Measurements from ENCODE around the gene MINAR1. TPM values are rescaled to one million over a fixed set of nuclear protein-coding genes. Genes with fewer than 3 reads are reported as not detected.

The MINAR1 gene
- total and polyA plus RNA-seq, 2 experiments from 2014 or later = 0.26 to 3.8 TPM

DNA sequence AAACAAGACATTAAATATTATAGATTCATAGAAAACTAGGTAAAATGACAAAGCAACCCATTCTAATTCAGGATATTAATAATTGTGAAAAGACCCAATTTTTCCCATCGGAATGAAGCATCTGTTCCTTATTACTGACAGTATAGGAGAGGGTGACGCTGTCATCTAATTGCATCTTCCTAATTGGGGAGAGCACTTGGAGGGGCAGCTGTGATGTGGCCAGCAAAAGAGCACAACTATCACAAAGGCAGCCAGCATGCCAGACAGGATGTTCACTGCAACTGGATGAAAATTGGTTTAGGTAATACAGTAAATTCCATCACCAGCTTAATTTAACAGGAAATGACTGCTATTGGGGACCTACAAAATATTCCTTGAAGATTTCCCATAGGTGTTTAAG, 21.9 kb upstream of the MINAR1 start:
- TF ChIP-seq, protein P1, sequence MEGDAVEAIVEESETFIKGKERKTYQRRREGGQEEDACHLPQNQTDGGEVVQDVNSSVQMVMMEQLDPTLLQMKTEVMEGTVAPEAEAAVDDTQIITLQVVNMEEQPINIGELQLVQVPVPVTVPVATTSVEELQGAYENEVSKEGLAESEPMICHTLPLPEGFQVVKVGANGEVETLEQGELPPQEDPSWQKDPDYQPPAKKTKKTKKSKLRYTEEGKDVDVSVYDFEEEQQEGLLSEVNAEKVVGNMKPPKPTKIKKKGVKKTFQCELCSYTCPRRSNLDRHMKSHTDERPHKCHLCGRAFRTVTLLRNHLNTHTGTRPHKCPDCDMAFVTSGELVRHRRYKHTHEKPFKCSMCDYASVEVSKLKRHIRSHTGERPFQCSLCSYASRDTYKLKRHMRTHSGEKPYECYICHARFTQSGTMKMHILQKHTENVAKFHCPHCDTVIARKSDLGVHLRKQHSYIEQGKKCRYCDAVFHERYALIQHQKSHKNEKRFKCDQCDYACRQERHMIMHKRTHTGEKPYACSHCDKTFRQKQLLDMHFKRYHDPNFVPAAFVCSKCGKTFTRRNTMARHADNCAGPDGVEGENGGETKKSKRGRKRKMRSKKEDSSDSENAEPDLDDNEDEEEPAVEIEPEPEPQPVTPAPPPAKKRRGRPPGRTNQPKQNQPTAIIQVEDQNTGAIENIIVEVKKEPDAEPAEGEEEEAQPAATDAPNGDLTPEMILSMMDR (IDR thresholded peaks at IDR 0.05; ENCODE audit: low read depth, low read length) = no peak
- H3K27me3 ChIP-seq = no peaks in the 10 kb centered on the region
- H3K4me1 ChIP-seq (ENCODE audit: low read depth) = no peaks in the 10 kb centered on the region
- no peak for DNase-seq (ENCODE audit: low read depth in 1 of 2, low spot score in 1 of 2)
- no peak overlapping the region for H3K27ac ChIP-seq
- no peaks in the 10 kb centered on the region for H3K36me3 ChIP-seq
- H3K9me3 ChIP-seq (ENCODE audit: low read depth) = no peaks in the 10 kb centered on the region
- H3K4me3 ChIP-seq = no peak overlapping the region

DNA sequence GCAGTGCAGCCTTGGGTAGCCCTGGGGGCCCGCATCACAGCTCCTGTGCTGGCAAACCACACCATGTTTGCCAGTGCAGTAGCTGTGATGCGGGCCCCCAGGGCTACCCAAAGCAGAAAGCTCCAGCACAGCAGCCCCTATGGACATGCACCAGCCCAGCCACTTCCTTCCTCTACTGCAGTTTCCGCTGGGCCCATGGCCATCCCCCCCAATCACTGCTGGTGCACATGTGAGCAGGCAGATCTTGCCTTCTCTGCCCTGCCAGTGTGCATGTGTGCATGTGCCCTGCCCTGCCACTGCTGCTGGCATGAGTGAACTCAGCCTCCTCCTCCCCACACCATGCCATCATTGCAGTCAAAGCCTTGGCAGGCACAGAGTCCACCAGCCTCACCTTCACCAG, 20.1 kb upstream of the MINAR1 start:
- Histone ChIP-seq H3K4me1 (ENCODE audit: low read depth) (no peaks in the 10 kb centered on the region), H3K27ac (no peak overlapping the region), H3K36me3 (no peaks in the 10 kb centered on the region), H3K27me3 (no peaks in the 10 kb centered on the region), H3K4me3 (no peak overlapping the region), H3K9me3 (ENCODE audit: low read depth) (no peaks in the 10 kb centered on the region)
- TF ChIP-seq, protein P1 (IDR thresholded peaks at IDR 0.05; ENCODE audit: low read depth, low read length) = no peak
- DNase-seq (ENCODE audit: low read depth in 1 of 2, low spot score in 1 of 2) = no peak

DNA sequence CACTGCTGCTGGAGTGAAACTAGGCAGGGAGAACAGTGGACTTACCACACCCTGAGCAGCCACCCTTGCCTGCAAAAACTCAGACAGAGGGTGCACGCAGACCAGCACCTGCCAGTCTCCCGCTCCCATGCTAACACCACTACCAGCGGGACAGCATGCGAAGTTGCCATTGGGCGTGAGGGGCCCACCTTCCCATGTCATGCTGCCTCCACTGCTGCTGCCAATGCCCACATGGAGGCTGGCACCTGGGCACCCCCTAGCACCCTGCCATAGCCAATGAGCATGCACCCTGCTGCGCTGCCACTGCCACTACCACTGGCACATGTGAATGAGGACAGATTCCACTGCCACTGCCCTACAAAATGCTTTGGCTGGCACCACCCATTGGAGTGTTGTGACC, 19.7 kb upstream of the MINAR1 start:
- Histone ChIP-seq H3K27ac (no peak overlapping the region), H3K36me3 (no peaks in the 10 kb centered on the region), H3K27me3 (no peaks in the 10 kb centered on the region), H3K9me3 (ENCODE audit: low read depth) (no peaks in the 10 kb centered on the region), H3K4me3 (no peak overlapping the region), H3K4me1 (ENCODE audit: low read depth) (no peaks in the 10 kb centered on the region)
- no peak for DNase-seq (ENCODE audit: low read depth in 1 of 2, low spot score in 1 of 2)
- TF ChIP-seq, protein P1 (IDR thresholded peaks at IDR 0.05; ENCODE audit: low read depth, low read length) = no peak

DNA sequence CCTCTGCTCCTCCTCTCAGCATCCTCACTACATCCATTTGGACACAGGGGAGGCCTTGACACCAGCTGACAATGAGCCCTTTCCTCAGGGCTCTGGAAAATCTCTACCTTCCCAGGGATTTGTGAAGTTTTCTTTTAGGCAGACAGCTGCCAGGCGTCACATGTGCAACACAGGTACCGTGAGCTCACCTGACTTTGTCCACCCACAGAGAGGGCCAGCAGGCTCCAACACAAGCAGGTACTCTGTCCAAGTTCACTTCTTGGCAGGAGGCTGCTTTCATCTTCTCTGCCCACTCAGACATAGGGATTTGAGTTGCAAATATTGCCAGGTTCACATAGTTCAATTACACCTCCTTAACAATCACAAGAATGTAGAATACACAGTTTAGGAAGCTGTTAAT, 15.3 kb upstream of the MINAR1 start:
- Histone ChIP-seq H3K36me3 (no peaks in the 10 kb centered on the region), H3K4me3 (no peak overlapping the region), H3K4me1 (ENCODE audit: low read depth) (peaks cover 9% of the 10 kb centered on the region), H3K27ac (no peak overlapping the region), H3K9me3 (ENCODE audit: low read depth) (no peaks in the 10 kb centered on the region), H3K27me3 (no peaks in the 10 kb centered on the region)
- TF ChIP-seq, protein P1 (IDR thresholded peaks at IDR 0.05; ENCODE audit: low read depth, low read length) = no peak
- DNase-seq (ENCODE audit: low read depth in 1 of 2, low spot score in 1 of 2) = no peak

DNA sequence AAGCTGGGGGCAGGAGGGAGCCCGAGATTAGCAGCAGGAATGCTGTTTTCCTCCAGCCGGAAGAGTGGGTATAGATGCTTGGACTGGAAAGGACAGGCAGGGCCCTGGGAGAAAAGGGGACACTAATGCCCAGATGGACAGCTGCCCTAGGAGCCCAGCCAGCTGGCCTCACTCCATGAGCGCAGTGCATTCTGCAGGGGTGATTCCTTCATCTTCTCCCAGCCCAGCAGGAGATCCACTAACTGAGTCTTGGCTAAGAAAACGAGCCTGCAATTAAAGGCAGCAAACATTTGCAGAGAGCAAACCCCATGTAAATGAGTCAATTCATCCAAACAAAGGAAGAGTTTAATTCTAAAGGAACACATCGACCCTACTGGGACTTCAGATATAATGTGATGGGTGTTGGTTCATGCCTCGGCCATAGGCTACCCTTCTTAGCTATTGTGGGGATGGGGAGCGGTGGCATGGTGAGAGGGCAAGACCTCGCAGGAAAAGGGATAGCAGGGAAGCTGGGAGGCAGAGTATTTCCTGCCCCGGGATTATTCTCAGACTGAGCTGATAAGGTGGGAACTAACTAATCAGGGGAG, 13.3 kb upstream of the MINAR1 start:
- TF ChIP-seq, protein P1 (IDR thresholded peaks at IDR 0.05; ENCODE audit: low read depth, low read length) = no peak
- H3K4me3 ChIP-seq = no peak overlapping the region
- H3K36me3 ChIP-seq = no peaks in the 10 kb centered on the region
- no peaks in the 10 kb centered on the region for H3K27me3 ChIP-seq
- no peak overlapping the region for H3K27ac ChIP-seq
- H3K9me3 ChIP-seq (ENCODE audit: low read depth) = no peaks in the 10 kb centered on the region
- peaks cover 9% of the 10 kb centered on the region for H3K4me1 ChIP-seq (ENCODE audit: low read depth)
- DNase-seq (ENCODE audit: low read depth in 1 of 2, low spot score in 1 of 2) = no peak
